Natural killer cell (primary cell): ENCODE data around the gene A2M. TPM values are rescaled to one million over a fixed set of nuclear protein-coding genes. Genes with fewer than 3 reads are reported as not detected.
A peak's percentile ranks its signal among the peaks of the same experiment; 100 is the strongest.

ENCODE experiments used
- ATAC-seq, 3 donors: fragments of 150-1000 bp in 2 of 3; fragments of 200-7000 bp in 1 of 3; cut with Tn5 transposase; 1 replicate in 1 of 3; 2 replicates in 2 of 3; pipeline ENCODE4 v1.10.0; 2021; ENCODE audit warnings: mild to moderate bottlenecking in 2 of 3, moderate library complexity in 2 of 3
- DNase-seq, 2 donors: peaks; one replicate each; pipeline versions ENCODE4 v3.0.0 to v3.0.0-alpha.2; 2013 to 2021; ENCODE audit warnings: mixed read lengths in 1 of 2
- H3K27ac ChIP-seq: one replicate; pipeline ENCODE4 v1.5.1; 2013; ENCODE audit warnings: mild to moderate bottlenecking, low read length
- H3K27me3 ChIP-seq: one replicate; pipeline ENCODE4 v1.6.1; 2013; ENCODE audit warnings: low read length; ENCODE audit not compliant: control insufficient read depth, insufficient read depth
- H3K36me3 ChIP-seq: one replicate; pipeline ENCODE4 v1.6.1; 2013; ENCODE audit warnings: low read length; ENCODE audit not compliant: control insufficient read depth, insufficient read depth
- H3K4me1 ChIP-seq: one replicate; pipeline ENCODE4 v1.6.1; 2013; ENCODE audit warnings: low read length; ENCODE audit not compliant: control insufficient read depth, insufficient read depth
- H3K4me3 ChIP-seq: one replicate; pipeline ENCODE4 v1.5.1; 2013; ENCODE audit warnings: low read length
- H3K9me3 ChIP-seq: one replicate; pipeline ENCODE4 v1.6.1; 2013; ENCODE audit warnings: low read length; ENCODE audit not compliant: control insufficient read depth, insufficient read depth
- H3K27ac Mint-ChIP-seq, 2 donors: one replicate each; pipeline ENCODE4 v1.8.0; 2022; ENCODE audit warnings: mild to moderate bottlenecking in 2 of 2, mixed read lengths in 2 of 2, moderate library complexity in 1 of 2
- H3K27me3 Mint-ChIP-seq, 2 donors: one replicate each; pipeline ENCODE4 v1.8.0; 2022; ENCODE audit warnings: low read depth in 2 of 2, mixed read lengths in 2 of 2
- H3K36me3 Mint-ChIP-seq: one replicate; pipeline ENCODE4 v1.8.0; 2022; ENCODE audit warnings: mixed read lengths
- H3K4me1 Mint-ChIP-seq, 2 donors: one replicate each; pipeline ENCODE4 v1.8.0; 2022; ENCODE audit warnings: mixed read lengths in 2 of 2
- H3K4me3 Mint-ChIP-seq: one replicate; pipeline ENCODE4 v1.8.0; 2022; ENCODE audit warnings: mild to moderate bottlenecking, moderate library complexity, mixed read lengths
- H3K9me3 Mint-ChIP-seq, 2 donors: one replicate each; pipeline ENCODE4 v1.8.0; 2022; ENCODE audit warnings: mixed read lengths in 2 of 2
- CTCF ChIP-seq: fragments of 200-600 bp; IDR thresholded peaks from one replicate; pipeline ENCODE4 v1.8.0; 2022; ENCODE audit warnings: antibody characterized with exemption
- WGBS: methylation state at CpG from one replicate; pipeline ENCODE4 v1.1.7; 2013; ENCODE audit warnings: missing lambda C conversion rate; ENCODE audit not compliant: insufficient coverage; 5-methylcytosine and 5-hydroxymethylcytosine counted together
- intact Hi-C: fragments of 100-400 bp; cut with micrococcal nuclease; formaldehyde crosslinking; loops from one replicate; pipeline ENCODE4 v1.14.2; 2022
- total RNA-seq, 4 donors: library from RNA; stranded (reverse); fragments of 120-200 nt in 1 of 4; gene quantifications; one replicate each; pipeline versions ENCODE4 v1.2.3 to v1.2.4, GENCODE V29; 2013 to 2022

Gene A2M
- total RNA-seq, 3 donors from 2014 or later (not counting 1 experiment from before 2014, with no cell fraction given), result 0.08 TPM; not detected in 2

- H3K4me3 ChIP-seq, result no peak overlapping the region
- no peaks in the 10 kb centered on the region for H3K9me3 ChIP-seq
- H3K4me1 ChIP-seq, result no peaks in the 10 kb centered on the region
- no peaks in the 10 kb centered on the region for H3K36me3 Mint-ChIP-seq
- no peaks in the 10 kb centered on the region for H3K27me3 ChIP-seq
- intact Hi-C loops, result no loop called here
- DNase-seq (peak in 1 of 2 donors; percentile 5), ATAC-seq (no peak)
- TF ChIP-seq CTCF, result no peak
- H3K4me1 Mint-ChIP-seq, result peaks cover 0 to 5% of the 10 kb centered on the region in 2 donors
- 93% methylated on average over 3 of the region's 4 CpGs for WGBS
- H3K36me3 ChIP-seq, result peaks cover 45% of the 10 kb centered on the region
- no peak overlapping the region for H3K4me3 Mint-ChIP-seq
- H3K27ac Mint-ChIP-seq, result peak overlapping the region in 1 of 2 donors; percentile 50
- H3K9me3 Mint-ChIP-seq, result no peaks in the 10 kb centered on the region
- no peaks in the 10 kb centered on the region for H3K27me3 Mint-ChIP-seq
- H3K27ac ChIP-seq, result no peak overlapping the region
Observed at GRCh38 chr12:9103050-9103849, 12.5 kb downstream of the A2M start.

- Histone ChIP-seq H3K9me3 (no peaks in the 10 kb centered on the region), H3K27me3 (no peaks in the 10 kb centered on the region), H3K4me1 (no peaks in the 10 kb centered on the region), H3K27ac (no peak overlapping the region), H3K4me3 (no peak overlapping the region), H3K36me3 (peaks cover 36% of the 10 kb centered on the region)
- intact Hi-C loops, result no loop called here
- TF ChIP-seq CTCF, result no peak
- Mint-ChIP-seq H3K9me3 (no peaks in the 10 kb centered on the region), H3K27me3 (no peaks in the 10 kb centered on the region), H3K27ac (no peak overlapping the region), H3K4me1 (peaks cover 5 to 6% of the 10 kb centered on the region in 2 donors), H3K4me3 (no peak overlapping the region), H3K36me3 (no peaks in the 10 kb centered on the region)
- 89% methylated on average over 7 of the region's 8 CpGs for WGBS
- ATAC-seq, result no peak
- DNase-seq, result no peak
Observed at GRCh38 chr12:9101018-9101687, 14.6 kb downstream of the A2M start.

- no CpG with 5 or more reads among the region's 2 CpGs for WGBS
- H3K4me1 Mint-ChIP-seq, result peaks cover 5 to 8% of the 10 kb centered on the region in 2 donors
- intact Hi-C loops, result no loop called here
Observed at GRCh38 chr12:9099552-9100190, 16.0 kb downstream of the A2M start.

More at GRCh38 chr12:9099552-9100190, 16.0 kb downstream of the A2M start:
- Histone ChIP-seq H3K27ac (no peak overlapping the region), H3K4me1 (no peaks in the 10 kb centered on the region), H3K4me3 (no peak overlapping the region), H3K36me3 (peaks cover 32% of the 10 kb centered on the region), H3K9me3 (no peaks in the 10 kb centered on the region), H3K27me3 (no peaks in the 10 kb centered on the region)
- Mint-ChIP-seq H3K36me3 (no peaks in the 10 kb centered on the region), H3K27ac (no peak overlapping the region), H3K27me3 (no peaks in the 10 kb centered on the region), H3K4me3 (no peak overlapping the region), H3K9me3 (no peaks in the 10 kb centered on the region)
- TF ChIP-seq CTCF, result no peak
- DNase-seq (no peak), ATAC-seq (no peak)
